Natural killer cell (primary cell): ENCODE results near the gene PARG. TPM values are rescaled to one million over a fixed set of nuclear protein-coding genes. Genes with fewer than 3 reads are reported as not detected.
"Not testable (repeated sequence)": the region's sequence is repeated elsewhere in the genome, so short reads cannot be mapped to it uniquely, and the experiment has no call there.

Experiments
- ATAC-seq, 3 donors: fragments of 150-1000 bp in 2 of 3; fragments of 200-7000 bp in 1 of 3; cut with Tn5 transposase; 1 replicate in 1 of 3; 2 replicates in 2 of 3; pipeline ENCODE4 v1.10.0; 2021; ENCODE audit warnings: mild to moderate bottlenecking in 2 of 3, moderate library complexity in 2 of 3
- DNase-seq, 2 donors: peaks; one replicate each; pipeline versions ENCODE4 v3.0.0 to v3.0.0-alpha.2; 2013 to 2021; ENCODE audit warnings: mixed read lengths in 1 of 2
- H3K27ac ChIP-seq: one replicate; pipeline ENCODE4 v1.5.1; 2013; ENCODE audit warnings: mild to moderate bottlenecking, low read length
- H3K27me3 ChIP-seq: one replicate; pipeline ENCODE4 v1.6.1; 2013; ENCODE audit warnings: low read length; ENCODE audit not compliant: control insufficient read depth, insufficient read depth
- H3K36me3 ChIP-seq: one replicate; pipeline ENCODE4 v1.6.1; 2013; ENCODE audit warnings: low read length; ENCODE audit not compliant: control insufficient read depth, insufficient read depth
- H3K4me1 ChIP-seq: one replicate; pipeline ENCODE4 v1.6.1; 2013; ENCODE audit warnings: low read length; ENCODE audit not compliant: control insufficient read depth, insufficient read depth
- H3K4me3 ChIP-seq: one replicate; pipeline ENCODE4 v1.5.1; 2013; ENCODE audit warnings: low read length
- H3K9me3 ChIP-seq: one replicate; pipeline ENCODE4 v1.6.1; 2013; ENCODE audit warnings: low read length; ENCODE audit not compliant: control insufficient read depth, insufficient read depth
- H3K27ac Mint-ChIP-seq, 2 donors: one replicate each; pipeline ENCODE4 v1.8.0; 2022; ENCODE audit warnings: mild to moderate bottlenecking in 2 of 2, mixed read lengths in 2 of 2, moderate library complexity in 1 of 2
- H3K27me3 Mint-ChIP-seq, 2 donors: one replicate each; pipeline ENCODE4 v1.8.0; 2022; ENCODE audit warnings: low read depth in 2 of 2, mixed read lengths in 2 of 2
- H3K36me3 Mint-ChIP-seq: one replicate; pipeline ENCODE4 v1.8.0; 2022; ENCODE audit warnings: mixed read lengths
- H3K4me1 Mint-ChIP-seq, 2 donors: one replicate each; pipeline ENCODE4 v1.8.0; 2022; ENCODE audit warnings: mixed read lengths in 2 of 2
- H3K4me3 Mint-ChIP-seq: one replicate; pipeline ENCODE4 v1.8.0; 2022; ENCODE audit warnings: mild to moderate bottlenecking, moderate library complexity, mixed read lengths
- H3K9me3 Mint-ChIP-seq, 2 donors: one replicate each; pipeline ENCODE4 v1.8.0; 2022; ENCODE audit warnings: mixed read lengths in 2 of 2
- WGBS: methylation state at CpG from one replicate; pipeline ENCODE4 v1.1.7; 2013; ENCODE audit warnings: missing lambda C conversion rate; ENCODE audit not compliant: insufficient coverage; 5-methylcytosine and 5-hydroxymethylcytosine counted together
- intact Hi-C: fragments of 100-400 bp; cut with micrococcal nuclease; formaldehyde crosslinking; loops from one replicate; pipeline ENCODE4 v1.14.2; 2022
- total RNA-seq, 4 donors: library from RNA; stranded (reverse); fragments of 120-200 nt in 1 of 4; gene quantifications; one replicate each; pipeline versions ENCODE4 v1.2.3 to v1.2.4, GENCODE V29; 2013 to 2022
- TF ChIP-seq, protein P1 (sequence below): fragments of 200-600 bp; IDR thresholded peaks from one replicate; pipeline ENCODE4 v1.8.0; 2022; ENCODE audit warnings: antibody characterized with exemption

PARG gene
- total RNA-seq, 3 donors from 2014 or later (not counting 1 experiment from before 2014, with no cell fraction given): 26.2 to 35.2 (median 34.9) TPM

DNA sequence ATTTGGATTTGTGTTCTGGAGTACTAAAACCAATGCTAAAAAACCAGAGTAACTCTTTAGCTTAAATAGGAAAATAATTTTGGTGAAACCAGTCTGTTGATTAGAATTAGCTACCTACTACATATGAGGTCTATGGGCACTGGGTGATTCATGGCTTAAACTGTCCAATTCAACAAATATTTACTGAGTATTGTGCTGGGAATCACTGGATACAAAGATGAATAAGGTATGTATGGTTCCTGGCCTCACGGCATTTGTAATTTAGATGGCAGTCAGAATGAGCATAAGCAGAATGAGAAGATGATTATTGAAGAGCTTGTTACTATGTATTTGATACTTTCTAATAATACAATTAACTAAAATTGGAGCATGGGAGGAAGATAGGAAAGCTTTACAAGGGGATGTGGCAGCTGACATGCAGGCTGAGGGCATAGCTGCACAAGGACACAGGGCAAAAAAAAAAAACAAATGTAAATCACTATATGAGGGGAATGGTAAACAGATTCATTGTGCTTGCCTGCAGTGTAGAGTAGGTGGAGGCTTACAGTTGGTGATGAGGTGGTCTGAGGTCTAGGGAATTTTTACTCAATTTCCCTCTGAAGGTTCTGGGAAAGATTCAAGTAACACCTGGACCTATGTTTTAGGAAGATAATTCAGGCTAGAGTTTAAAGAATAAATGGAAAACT, 83.0 kb downstream of the PARG start:
- H3K9me3 Mint-ChIP-seq, intact Hi-C loops, H3K36me3 Mint-ChIP-seq, H3K4me3 Mint-ChIP-seq, H3K9me3 ChIP-seq, H3K4me1 Mint-ChIP-seq, H3K36me3 ChIP-seq, H3K27ac Mint-ChIP-seq, H3K27me3 Mint-ChIP-seq, H3K27me3 ChIP-seq, ATAC-seq, H3K27ac ChIP-seq, H3K4me1 ChIP-seq, DNase-seq, H3K4me3 ChIP-seq: not testable (repeated sequence)
- WGBS: no CpG with 5 or more reads among the region's 1 CpG

DNA sequence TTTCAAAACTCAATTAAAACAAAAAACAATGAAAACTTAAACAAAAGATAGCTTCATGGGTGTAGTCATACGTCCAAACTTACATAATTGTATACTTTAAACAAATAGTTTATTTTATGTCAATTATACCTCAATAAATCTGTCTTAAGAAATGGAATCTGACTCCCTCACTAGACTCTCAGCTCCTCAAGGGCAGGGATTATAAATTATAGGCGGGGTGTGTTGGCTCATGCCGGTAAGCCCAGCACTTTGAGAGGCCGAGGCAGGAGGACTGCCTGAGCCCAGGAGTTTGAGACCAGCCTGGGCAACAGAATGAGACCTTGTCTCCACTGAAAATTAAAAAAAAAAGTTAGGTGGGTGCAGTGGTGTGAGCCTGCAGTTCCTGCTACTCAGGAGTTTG, 92.3 kb downstream of the PARG start:
- 90% methylated on average over 2 of the region's 4 CpGs for WGBS
- H3K9me3 Mint-ChIP-seq, H3K4me3 Mint-ChIP-seq, H3K27ac ChIP-seq, H3K36me3 ChIP-seq, H3K36me3 Mint-ChIP-seq, H3K27me3 Mint-ChIP-seq, H3K27me3 ChIP-seq, H3K4me3 ChIP-seq, ATAC-seq, intact Hi-C loops, H3K27ac Mint-ChIP-seq, DNase-seq, H3K9me3 ChIP-seq, H3K4me1 Mint-ChIP-seq, H3K4me1 ChIP-seq: not testable (repeated sequence)

DNA sequence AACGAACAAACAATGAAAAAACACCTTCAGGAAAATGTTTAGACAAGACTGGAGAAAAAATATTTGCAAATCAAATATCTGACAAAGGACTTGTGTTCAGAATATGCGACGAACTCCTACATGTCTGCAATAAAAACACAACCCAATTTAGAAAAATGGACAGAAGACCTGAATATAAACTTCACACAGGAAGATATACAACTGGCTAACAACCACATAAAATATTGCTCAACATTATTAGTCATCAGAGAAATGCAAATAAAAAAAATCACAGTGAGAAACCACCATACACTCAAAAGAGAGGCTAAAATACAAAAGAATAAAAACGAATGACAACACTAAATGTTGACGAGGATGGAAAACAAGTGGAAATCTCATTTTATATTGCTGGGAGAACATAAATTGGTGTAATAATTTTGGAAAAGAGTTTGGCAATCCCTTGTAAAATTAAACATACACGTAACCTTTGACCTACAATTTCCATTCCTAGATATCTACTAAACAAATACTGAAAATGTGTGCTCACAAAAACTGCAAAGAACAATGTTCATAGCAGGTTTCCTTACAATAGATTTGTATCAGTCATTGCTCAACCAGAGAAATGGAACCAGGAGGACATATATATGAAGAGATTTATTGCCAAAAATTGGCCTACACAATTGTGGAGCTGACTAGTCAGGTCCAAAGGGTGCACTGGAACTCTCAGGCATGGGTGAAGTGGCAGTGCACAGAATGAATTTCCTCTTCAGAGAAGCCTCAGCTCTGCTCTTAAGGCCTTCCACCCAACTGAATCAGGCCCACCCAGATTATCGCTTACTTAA, 96.8 kb downstream of the PARG start:
- H3K27ac ChIP-seq: no peak overlapping the region
- Mint-ChIP-seq H3K9me3 (no peaks in the 10 kb centered on the region), H3K36me3 (peaks cover 14% of the 10 kb centered on the region), H3K4me1 (peaks cover 6% of the 10 kb centered on the region in 2 donors), H3K4me3 (no peak overlapping the region), H3K27me3 (no peaks in the 10 kb centered on the region), H3K27ac (no peak overlapping the region)
- intact Hi-C loops: no loop called here
- DNase-seq: no peak
- no peaks in the 10 kb centered on the region for H3K27me3 ChIP-seq
- no peaks in the 10 kb centered on the region for H3K4me1 ChIP-seq
- no peak for ATAC-seq
- H3K36me3 ChIP-seq: peaks cover 25% of the 10 kb centered on the region
- H3K9me3 ChIP-seq: no peaks in the 10 kb centered on the region
- TF ChIP-seq, protein P1, sequence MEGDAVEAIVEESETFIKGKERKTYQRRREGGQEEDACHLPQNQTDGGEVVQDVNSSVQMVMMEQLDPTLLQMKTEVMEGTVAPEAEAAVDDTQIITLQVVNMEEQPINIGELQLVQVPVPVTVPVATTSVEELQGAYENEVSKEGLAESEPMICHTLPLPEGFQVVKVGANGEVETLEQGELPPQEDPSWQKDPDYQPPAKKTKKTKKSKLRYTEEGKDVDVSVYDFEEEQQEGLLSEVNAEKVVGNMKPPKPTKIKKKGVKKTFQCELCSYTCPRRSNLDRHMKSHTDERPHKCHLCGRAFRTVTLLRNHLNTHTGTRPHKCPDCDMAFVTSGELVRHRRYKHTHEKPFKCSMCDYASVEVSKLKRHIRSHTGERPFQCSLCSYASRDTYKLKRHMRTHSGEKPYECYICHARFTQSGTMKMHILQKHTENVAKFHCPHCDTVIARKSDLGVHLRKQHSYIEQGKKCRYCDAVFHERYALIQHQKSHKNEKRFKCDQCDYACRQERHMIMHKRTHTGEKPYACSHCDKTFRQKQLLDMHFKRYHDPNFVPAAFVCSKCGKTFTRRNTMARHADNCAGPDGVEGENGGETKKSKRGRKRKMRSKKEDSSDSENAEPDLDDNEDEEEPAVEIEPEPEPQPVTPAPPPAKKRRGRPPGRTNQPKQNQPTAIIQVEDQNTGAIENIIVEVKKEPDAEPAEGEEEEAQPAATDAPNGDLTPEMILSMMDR: no peak
- H3K4me3 ChIP-seq: no peak overlapping the region
- 100% methylated on average over 2 of the region's 7 CpGs for WGBS

DNA sequence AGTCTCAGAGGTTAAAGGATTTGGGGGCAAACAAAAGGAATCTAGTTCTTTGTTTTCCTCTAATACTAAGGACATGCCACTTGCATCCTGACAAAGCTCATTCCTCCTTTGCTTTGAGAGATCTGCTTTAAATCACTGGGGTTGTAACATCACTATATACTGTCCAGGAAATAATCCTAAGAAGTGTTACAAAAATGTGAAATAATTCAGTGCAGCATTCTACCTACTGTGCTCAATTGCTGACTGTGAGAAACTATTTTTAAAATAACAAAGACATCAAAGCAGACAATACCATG, 99.5 kb downstream of the PARG start:
- H3K27ac Mint-ChIP-seq, DNase-seq, H3K9me3 Mint-ChIP-seq, H3K27me3 ChIP-seq, H3K27ac ChIP-seq, ATAC-seq, H3K4me3 ChIP-seq, H3K27me3 Mint-ChIP-seq, H3K4me1 ChIP-seq, H3K4me1 Mint-ChIP-seq, intact Hi-C loops, H3K4me3 Mint-ChIP-seq, H3K9me3 ChIP-seq: not testable (repeated sequence)
- H3K36me3 Mint-ChIP-seq: peaks cover 19% of the 10 kb centered on the region
- H3K36me3 ChIP-seq: peaks cover 44% of the 10 kb centered on the region
